ENCODE measurements around the gene LIME1. TPM values are rescaled to one million over a fixed set of nuclear protein-coding genes. Genes with fewer than 3 reads are reported as not detected.

LIME1 gene
- total RNA-seq, 1 donor from 2014 or later, result 32.4 TPM

- peaks cover 4 to 32% of the 10 kb centered on the region in 2 donors for H3K36me3 ChIP-seq
- peaks cover 30% of the 10 kb centered on the region for H3K4me1 ChIP-seq
- no peaks in the 10 kb centered on the region for H3K27me3 ChIP-seq
- intact Hi-C loops (cut with DNase I), result no loop called here
- no peak for DNase-seq (ENCODE audit: extremely low spot score in 2 of 2)
- TF ChIP-seq POLR2A (IDR thresholded peaks at IDR 0.05), result no peak
- peak in 1 of 2 donors; percentile 46 for TF ChIP-seq POLR2AphosphoS5 (IDR thresholded peaks at IDR 0.05; ENCODE audit: insufficient read depth in 1 of 2, low read depth in 1 of 2)
- H3K9me3 ChIP-seq, result no peaks in the 10 kb centered on the region
- H3K27ac ChIP-seq, result peak within 1 kb of the TSS; percentile 82
- H3K4me3 ChIP-seq, result peak within 1 kb of the TSS; percentile 91 to 93
Observed at GRCh38 chr20:63707558-63708300, 28.7 kb upstream of the LIME1 start, which contains the start of the genes ARFRP1 and ZGPAT. Gene ARFRP1, minus strand, starts transcription at chr20:63707976. Its CDS starts 885 bp downstream, at chr20:63707091. Gene ZGPAT, plus strand, starts transcription at chr20:63708039. Its CDS starts 542 bp downstream, at chr20:63708581.

GRCh38 chr20:63708301-63709148 is 27.9 kb upstream of the LIME1 start:
- Histone ChIP-seq H3K9me3 (no peaks in the 10 kb centered on the region), H3K36me3 (peaks cover 4 to 33% of the 10 kb centered on the region in 2 donors), H3K4me1 (peaks cover 30% of the 10 kb centered on the region), H3K27ac (peak overlapping the region; percentile 82), H3K4me3 (peak overlapping the region; percentile 91 to 93), H3K27me3 (no peaks in the 10 kb centered on the region)
- no peak for DNase-seq (ENCODE audit: extremely low spot score in 2 of 2)
- TF ChIP-seq CTCF (IDR thresholded peaks at IDR 0.05) (no peak), POLR2AphosphoS5 (IDR thresholded peaks at IDR 0.05; ENCODE audit: insufficient read depth in 1 of 2, low read depth in 1 of 2) (no peak), POLR2A (IDR thresholded peaks at IDR 0.05) (no peak)
- intact Hi-C loops (cut with DNase I), result no loop called here

- no peaks in the 10 kb centered on the region for H3K27me3 ChIP-seq
- H3K4me3 ChIP-seq, result no peak overlapping the region
- intact Hi-C loops (cut with DNase I), result no loop called here
- no peak overlapping the region for H3K27ac ChIP-seq
- TF ChIP-seq POLR2A (IDR thresholded peaks at IDR 0.05), result no peak
- no peak for TF ChIP-seq CTCF (IDR thresholded peaks at IDR 0.05)
- no peak for TF ChIP-seq POLR2AphosphoS5 (IDR thresholded peaks at IDR 0.05; ENCODE audit: insufficient read depth in 1 of 2, low read depth in 1 of 2)
- H3K36me3 ChIP-seq, result peaks cover 4 to 33% of the 10 kb centered on the region in 2 donors
- no peak for DNase-seq (ENCODE audit: extremely low spot score in 2 of 2)
- H3K9me3 ChIP-seq, result no peaks in the 10 kb centered on the region
- peaks cover 30% of the 10 kb centered on the region for H3K4me1 ChIP-seq
Observed at GRCh38 chr20:63709149-63709527, 27.3 kb upstream of the LIME1 start.

GRCh38 chr20:63711085-63711645 is 25.3 kb upstream of the LIME1 start:
- Histone ChIP-seq H3K27me3 (no peaks in the 10 kb centered on the region), H3K27ac (no peak overlapping the region), H3K4me3 (no peak overlapping the region), H3K9me3 (peaks cover 10% of the 10 kb centered on the region), H3K4me1 (peaks cover 29% of the 10 kb centered on the region), H3K36me3 (peaks cover 4 to 29% of the 10 kb centered on the region in 2 donors)
- intact Hi-C loops (cut with DNase I), result no loop called here
- DNase-seq (ENCODE audit: extremely low spot score in 2 of 2), result no peak
- TF ChIP-seq CTCF (IDR thresholded peaks at IDR 0.05) (no peak), POLR2A (IDR thresholded peaks at IDR 0.05) (no peak), POLR2AphosphoS5 (IDR thresholded peaks at IDR 0.05; ENCODE audit: insufficient read depth in 1 of 2, low read depth in 1 of 2) (no peak)

GRCh38 chr20:63712191-63712590 is 24.3 kb upstream of the LIME1 start:
- H3K9me3 ChIP-seq, result peaks cover 10% of the 10 kb centered on the region
- H3K4me1 ChIP-seq, result peaks cover 18% of the 10 kb centered on the region
- no peaks in the 10 kb centered on the region for H3K27me3 ChIP-seq
- intact Hi-C loops (cut with DNase I), result no loop called here
- no peak overlapping the region for H3K4me3 ChIP-seq
- DNase-seq (ENCODE audit: extremely low spot score in 2 of 2), result no peak
- TF ChIP-seq POLR2AphosphoS5 (IDR thresholded peaks at IDR 0.05; ENCODE audit: insufficient read depth in 1 of 2, low read depth in 1 of 2), result no peak
- no peak for TF ChIP-seq CTCF (IDR thresholded peaks at IDR 0.05)
- no peak for TF ChIP-seq POLR2A (IDR thresholded peaks at IDR 0.05)
- H3K27ac ChIP-seq, result no peak overlapping the region
- H3K36me3 ChIP-seq, result peaks cover 4 to 27% of the 10 kb centered on the region in 2 donors

Measured in vagina (tissue), 2 donors.